Measurements from ENCODE around the gene XKR7.
"Not testable (repeated sequence)": the region's sequence is repeated elsewhere in the genome, so short reads cannot be mapped to it uniquely, and the experiment has no call there.

Gene XKR7

DNA sequence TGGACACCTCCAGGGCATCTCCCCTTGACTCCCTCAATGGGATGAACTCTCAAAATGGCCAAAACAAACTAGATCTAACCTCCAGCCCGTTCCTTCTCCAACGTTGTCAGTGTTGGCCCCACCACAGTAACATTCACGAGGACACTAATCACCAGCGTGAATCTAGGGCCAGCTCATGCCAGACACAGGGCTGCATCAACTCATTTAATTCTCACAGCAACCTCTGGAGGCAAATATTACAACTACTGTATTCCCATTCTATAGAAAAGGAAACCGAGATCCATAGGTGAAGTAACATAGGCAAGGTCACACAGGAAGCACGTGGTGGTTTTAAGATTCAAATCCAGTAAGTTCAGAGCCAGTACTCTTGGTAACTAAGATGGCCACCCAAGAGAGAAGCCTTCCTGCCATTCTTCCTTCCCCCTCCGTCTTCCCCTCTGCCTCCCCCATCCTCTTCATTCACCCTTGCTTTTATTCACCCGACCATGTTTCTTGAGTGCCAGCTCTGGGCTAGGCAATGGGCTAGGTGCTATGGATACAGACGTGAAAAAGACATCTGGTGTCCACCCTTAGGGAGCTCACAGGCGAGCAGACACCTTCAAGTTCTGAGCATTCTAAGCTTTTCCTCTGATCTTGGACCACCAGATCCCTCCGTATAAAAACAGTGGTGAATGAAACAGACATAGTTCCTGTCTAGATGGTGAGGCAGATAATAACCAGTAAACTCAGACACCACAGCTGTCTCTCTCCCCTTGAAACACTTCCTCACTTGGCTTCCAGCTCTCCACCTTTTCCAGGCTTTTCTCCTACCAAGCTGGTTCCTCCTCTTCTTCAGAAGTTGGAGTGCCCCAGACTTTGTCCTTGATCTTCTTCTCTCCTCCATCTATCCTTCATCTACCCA is 51.9 kb downstream of the XKR7 start:
- no peaks in the 10 kb centered on the region for H3K36me3 ChIP-seq (ENCODE audit: control insufficient read depth, insufficient read depth, low read length)
- no peak overlapping the region for H3K4me3 ChIP-seq (ENCODE audit: insufficient read depth, low read depth, low read length, poor library complexity, severe bottlenecking)
- H3K27ac ChIP-seq (ENCODE audit: insufficient read depth, low read length, poor library complexity, severe bottlenecking), result no peak overlapping the region
- peaks cover 44% of the 10 kb centered on the region for H3K27me3 ChIP-seq (replicated peaks; ENCODE audit: control insufficient read depth, insufficient read depth, low read length, poor library complexity, severe bottlenecking)
- DNase-seq, result no peak
- no peaks in the 10 kb centered on the region for H3K9me3 ChIP-seq (ENCODE audit: control insufficient read depth, low read length)
- H3K4me1 ChIP-seq (ENCODE audit: control insufficient read depth, insufficient read depth, low read length, poor library complexity, severe bottlenecking), result peaks cover 15% of the 10 kb centered on the region

- no peak for DNase-seq
- H3K27ac ChIP-seq (ENCODE audit: insufficient read depth, low read length, poor library complexity, severe bottlenecking), result no peak overlapping the region
- peaks cover 15% of the 10 kb centered on the region for H3K4me1 ChIP-seq (ENCODE audit: control insufficient read depth, insufficient read depth, low read length, poor library complexity, severe bottlenecking)
- H3K27me3 ChIP-seq (replicated peaks; ENCODE audit: control insufficient read depth, insufficient read depth, low read length, poor library complexity, severe bottlenecking), result peaks cover 43% of the 10 kb centered on the region
- H3K9me3 ChIP-seq (ENCODE audit: control insufficient read depth, low read length), result no peaks in the 10 kb centered on the region
- no peak overlapping the region for H3K4me3 ChIP-seq (ENCODE audit: insufficient read depth, low read depth, low read length, poor library complexity, severe bottlenecking)
- no peaks in the 10 kb centered on the region for H3K36me3 ChIP-seq (ENCODE audit: control insufficient read depth, insufficient read depth, low read length)
These were observed 53.1 kb downstream of the XKR7 start for GRCh38 chr20:32021091-32021490.

DNA sequence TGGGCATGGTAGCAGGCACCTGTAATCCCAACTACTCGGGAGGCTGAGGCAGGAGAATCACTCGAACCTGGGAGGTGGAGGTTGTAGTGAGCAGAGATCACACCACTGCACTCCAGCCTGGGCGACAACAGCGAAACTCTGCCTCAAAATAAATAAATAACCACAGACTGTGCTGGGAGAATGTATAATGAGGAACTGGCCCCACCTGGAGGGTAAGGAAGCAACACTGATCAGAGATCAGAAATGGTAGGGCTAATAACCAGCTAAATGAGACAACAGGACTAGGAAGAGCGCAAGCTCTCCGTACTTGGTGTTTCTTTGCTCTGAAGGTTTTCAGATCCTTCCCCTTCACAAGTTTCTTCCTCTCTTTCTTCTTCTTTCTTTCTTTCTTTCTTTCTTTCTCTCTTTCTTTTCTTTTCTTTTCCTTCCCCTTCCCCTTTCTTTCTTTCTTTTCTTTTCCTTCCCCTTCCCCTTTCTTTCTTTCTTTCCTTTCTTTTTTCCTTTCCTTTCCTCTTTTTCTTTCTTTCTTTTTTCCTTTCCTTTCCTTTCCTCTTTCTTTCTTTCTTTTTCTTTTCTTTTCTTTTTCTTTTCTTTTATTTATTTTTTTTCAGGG is 56.8 kb downstream of the XKR7 start:
- H3K9me3 ChIP-seq (ENCODE audit: control insufficient read depth, low read length), result no peaks in the 10 kb centered on the region
- H3K4me1 ChIP-seq (ENCODE audit: control insufficient read depth, insufficient read depth, low read length, poor library complexity, severe bottlenecking), result peaks cover 4% of the 10 kb centered on the region
- H3K27me3 ChIP-seq (replicated peaks; ENCODE audit: control insufficient read depth, insufficient read depth, low read length, poor library complexity, severe bottlenecking), result peaks cover 21% of the 10 kb centered on the region
- no peaks in the 10 kb centered on the region for H3K36me3 ChIP-seq (ENCODE audit: control insufficient read depth, insufficient read depth, low read length)
- no peak overlapping the region for H3K4me3 ChIP-seq (ENCODE audit: insufficient read depth, low read depth, low read length, poor library complexity, severe bottlenecking)
- DNase-seq, result no peak
- no peak overlapping the region for H3K27ac ChIP-seq (ENCODE audit: insufficient read depth, low read length, poor library complexity, severe bottlenecking)

- H3K9me3 ChIP-seq (ENCODE audit: control insufficient read depth, low read length), result no peaks in the 10 kb centered on the region
- H3K36me3 ChIP-seq (ENCODE audit: control insufficient read depth, insufficient read depth, low read length), result no peaks in the 10 kb centered on the region
- no peak for DNase-seq
- H3K27ac ChIP-seq (ENCODE audit: insufficient read depth, low read length, poor library complexity, severe bottlenecking), result no peak overlapping the region
- H3K4me3 ChIP-seq (ENCODE audit: insufficient read depth, low read depth, low read length, poor library complexity, severe bottlenecking), result no peak overlapping the region
- H3K4me1 ChIP-seq (ENCODE audit: control insufficient read depth, insufficient read depth, low read length, poor library complexity, severe bottlenecking), result peaks cover 5% of the 10 kb centered on the region
- peaks cover under 1% of the 10 kb centered on the region for H3K27me3 ChIP-seq (replicated peaks; ENCODE audit: control insufficient read depth, insufficient read depth, low read length, poor library complexity, severe bottlenecking)
These were observed 59.7 kb downstream of the XKR7 start for GRCh38 chr20:32027643-32028042.

DNA sequence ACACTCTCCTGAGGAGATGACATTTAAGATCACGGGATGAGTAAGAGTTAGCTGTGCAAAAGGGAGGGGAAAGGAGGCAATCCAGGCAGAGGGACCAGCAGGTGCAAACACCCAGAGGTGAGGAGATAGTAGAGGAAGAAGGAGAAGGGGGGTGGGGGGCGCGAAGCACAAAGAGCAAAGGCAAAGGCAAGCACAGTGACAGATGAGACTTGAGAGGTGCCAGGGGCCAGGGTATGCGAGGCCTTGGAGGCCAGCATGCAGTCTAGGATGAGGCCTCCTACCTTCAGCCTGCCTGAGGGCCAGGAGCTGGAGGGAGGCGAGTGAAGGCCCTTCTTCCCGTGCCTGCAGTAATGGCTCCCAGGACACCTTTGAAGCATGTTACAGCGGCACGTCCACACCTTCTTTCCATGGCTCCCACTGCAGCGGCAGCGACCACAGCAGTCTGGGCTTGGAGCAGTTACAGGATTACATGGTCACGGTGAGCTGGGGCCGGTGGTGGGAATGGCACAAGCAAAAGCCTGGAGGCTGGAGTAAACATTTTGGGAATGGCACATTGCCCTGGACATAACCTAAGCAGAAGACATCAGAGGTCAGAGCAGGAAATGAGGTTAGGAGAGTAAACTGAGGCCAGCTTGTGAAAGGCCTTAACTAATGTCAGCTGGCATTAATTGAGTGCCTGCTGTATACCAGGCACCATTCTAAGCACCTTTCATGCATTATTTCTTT is 60.9 kb downstream of the XKR7 start:
- H3K36me3 ChIP-seq (ENCODE audit: control insufficient read depth, insufficient read depth, low read length), result no peaks in the 10 kb centered on the region
- no peaks in the 10 kb centered on the region for H3K27me3 ChIP-seq (replicated peaks; ENCODE audit: control insufficient read depth, insufficient read depth, low read length, poor library complexity, severe bottlenecking)
- peaks cover 5% of the 10 kb centered on the region for H3K4me1 ChIP-seq (ENCODE audit: control insufficient read depth, insufficient read depth, low read length, poor library complexity, severe bottlenecking)
- H3K9me3 ChIP-seq (ENCODE audit: control insufficient read depth, low read length), result no peaks in the 10 kb centered on the region
- H3K27ac ChIP-seq (ENCODE audit: insufficient read depth, low read length, poor library complexity, severe bottlenecking), result no peak overlapping the region
- no peak overlapping the region for H3K4me3 ChIP-seq (ENCODE audit: insufficient read depth, low read depth, low read length, poor library complexity, severe bottlenecking)
- no peak for DNase-seq

DNA sequence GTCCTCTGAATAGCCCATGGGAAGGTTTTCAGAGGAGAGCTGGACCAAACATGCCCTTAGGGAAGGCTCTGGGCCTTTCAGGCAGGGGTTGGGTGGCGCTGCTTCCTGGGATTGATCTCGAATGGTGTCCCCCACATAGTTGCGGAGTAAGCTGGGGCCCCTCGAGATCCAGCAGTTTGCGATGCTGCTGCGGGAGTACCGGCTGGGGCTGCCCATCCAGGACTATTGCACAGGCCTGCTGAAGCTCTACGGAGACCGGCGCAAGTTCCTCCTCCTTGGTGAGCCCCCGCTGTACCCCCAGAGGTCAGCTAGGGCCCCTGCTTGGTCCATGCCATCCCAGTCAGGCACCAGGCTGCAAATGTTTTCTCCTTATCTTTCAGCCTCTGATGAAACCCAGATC is 61.6 kb downstream of the XKR7 start:
- Histone ChIP-seq H3K4me1 (ENCODE audit: control insufficient read depth, insufficient read depth, low read length, poor library complexity, severe bottlenecking) (peaks cover 5% of the 10 kb centered on the region), H3K27me3 (replicated peaks; ENCODE audit: control insufficient read depth, insufficient read depth, low read length, poor library complexity, severe bottlenecking) (no peaks in the 10 kb centered on the region), H3K9me3 (ENCODE audit: control insufficient read depth, low read length) (no peaks in the 10 kb centered on the region), H3K4me3 (ENCODE audit: insufficient read depth, low read depth, low read length, poor library complexity, severe bottlenecking) (no peak overlapping the region), H3K36me3 (ENCODE audit: control insufficient read depth, insufficient read depth, low read length) (no peaks in the 10 kb centered on the region), H3K27ac (ENCODE audit: insufficient read depth, low read length, poor library complexity, severe bottlenecking) (no peak overlapping the region)
- no peak for DNase-seq

DNA sequence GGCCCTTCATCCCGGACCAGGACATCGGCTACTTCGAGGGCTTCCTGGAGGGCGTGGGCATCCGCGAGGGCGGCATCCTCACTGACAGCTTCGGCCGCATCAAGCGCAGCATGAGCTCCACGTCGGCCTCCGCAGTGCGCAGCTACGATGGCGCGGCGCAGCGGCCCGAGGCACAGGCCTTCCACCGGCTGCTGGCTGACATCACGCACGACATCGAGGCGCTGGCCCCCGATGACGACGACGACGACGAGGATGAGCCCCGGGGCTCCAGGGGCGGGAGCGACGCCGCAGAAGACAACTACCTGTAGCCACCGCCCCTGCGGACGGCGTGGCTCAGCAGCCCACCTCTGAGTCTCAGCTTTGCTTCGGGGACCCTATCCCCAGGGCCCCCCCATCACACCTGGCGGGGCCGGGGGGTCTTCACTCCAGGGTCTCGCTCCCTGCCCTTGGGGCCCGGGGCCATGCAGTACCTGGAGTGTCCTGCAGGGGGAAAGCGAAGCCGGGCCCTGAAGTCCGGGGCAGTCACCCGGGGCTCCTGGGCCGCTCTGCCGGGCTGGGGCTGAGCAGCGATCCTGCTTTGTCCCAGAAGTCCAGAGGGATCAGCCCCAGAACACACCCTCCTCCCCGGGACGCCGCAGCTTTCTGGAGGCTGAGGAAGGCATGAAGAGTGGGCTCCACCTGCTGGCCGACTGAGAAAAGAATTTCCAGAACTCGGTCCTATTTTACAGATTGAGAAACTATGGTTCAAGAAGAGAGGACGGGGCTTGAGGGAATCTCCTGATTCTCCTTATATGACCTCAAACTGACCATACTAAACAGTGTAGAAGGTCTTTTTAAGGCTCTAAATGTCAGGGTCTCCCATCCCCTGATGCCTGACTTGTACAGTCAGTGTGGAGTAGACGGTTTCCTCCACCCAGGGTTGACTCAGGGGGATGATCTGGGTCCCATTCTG is 63.3 kb downstream of the XKR7 start:
- Histone ChIP-seq H3K4me3 (ENCODE audit: insufficient read depth, low read depth, low read length, poor library complexity, severe bottlenecking) (peak overlapping the region; percentile 38), H3K27me3 (replicated peaks; ENCODE audit: control insufficient read depth, insufficient read depth, low read length, poor library complexity, severe bottlenecking) (no peaks in the 10 kb centered on the region), H3K9me3 (ENCODE audit: control insufficient read depth, low read length) (no peaks in the 10 kb centered on the region), H3K27ac (ENCODE audit: insufficient read depth, low read length, poor library complexity, severe bottlenecking) (no peak overlapping the region), H3K4me1 (ENCODE audit: control insufficient read depth, insufficient read depth, low read length, poor library complexity, severe bottlenecking) (peaks cover 5% of the 10 kb centered on the region), H3K36me3 (ENCODE audit: control insufficient read depth, insufficient read depth, low read length) (no peaks in the 10 kb centered on the region)
- peak; percentile 10 to 36 (median 28) for DNase-seq

- no peaks in the 10 kb centered on the region for H3K9me3 ChIP-seq (ENCODE audit: control insufficient read depth, low read length)
- H3K4me1 ChIP-seq (ENCODE audit: control insufficient read depth, insufficient read depth, low read length, poor library complexity, severe bottlenecking), result peaks cover 5% of the 10 kb centered on the region
- DNase-seq, result no peak
- H3K36me3 ChIP-seq (ENCODE audit: control insufficient read depth, insufficient read depth, low read length), result no peaks in the 10 kb centered on the region
- no peak overlapping the region for H3K4me3 ChIP-seq (ENCODE audit: insufficient read depth, low read depth, low read length, poor library complexity, severe bottlenecking)
- no peak overlapping the region for H3K27ac ChIP-seq (ENCODE audit: insufficient read depth, low read length, poor library complexity, severe bottlenecking)
- H3K27me3 ChIP-seq (replicated peaks; ENCODE audit: control insufficient read depth, insufficient read depth, low read length, poor library complexity, severe bottlenecking), result peaks cover 3% of the 10 kb centered on the region
These were observed 65.4 kb downstream of the XKR7 start for GRCh38 chr20:32033316-32033715.

DNA sequence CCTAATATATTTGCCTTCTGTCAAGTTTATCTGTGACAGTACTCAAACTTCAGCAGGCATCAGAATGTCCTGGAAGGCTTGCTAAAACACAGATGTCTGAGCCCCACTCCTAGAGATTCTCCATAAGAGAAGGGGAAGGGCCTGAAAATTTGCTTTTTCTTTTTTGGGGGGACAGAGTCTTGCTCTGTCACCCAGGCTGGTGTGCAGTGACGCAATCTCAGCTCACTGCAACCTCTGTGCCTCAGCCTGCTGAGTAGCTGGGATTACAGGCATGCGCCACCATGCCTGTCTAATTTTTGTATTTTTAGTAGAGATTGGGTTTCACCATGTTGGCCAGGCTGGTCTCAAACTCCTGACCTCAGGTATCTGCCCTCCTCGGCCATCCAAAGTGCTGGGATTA is 65.8 kb downstream of the XKR7 start:
- H3K9me3 ChIP-seq (ENCODE audit: control insufficient read depth, low read length); H3K4me3 ChIP-seq (ENCODE audit: insufficient read depth, low read depth, low read length, poor library complexity, severe bottlenecking); H3K27me3 ChIP-seq (replicated peaks; ENCODE audit: control insufficient read depth, insufficient read depth, low read length, poor library complexity, severe bottlenecking); DNase-seq; H3K36me3 ChIP-seq (ENCODE audit: control insufficient read depth, insufficient read depth, low read length); H3K4me1 ChIP-seq (ENCODE audit: control insufficient read depth, insufficient read depth, low read length, poor library complexity, severe bottlenecking); H3K27ac ChIP-seq (ENCODE audit: insufficient read depth, low read length, poor library complexity, severe bottlenecking): not testable (repeated sequence)
